Heart left ventricle (tissue), 16 donors: ENCODE results near the gene CLSTN2. TPM values are rescaled to one million over a fixed set of nuclear protein-coding genes. Genes with fewer than 3 reads are reported as not detected.

Experiments
- ATAC-seq, 4 donors: fragments of 200-7000 bp; cut with Tn5 transposase; one replicate each; pipeline ENCODE4 v1.9.1; 2020 to 2022; ENCODE audit warnings: moderate library complexity in 4 of 4, mild to moderate bottlenecking in 3 of 4, moderate number of reproducible peaks in 1 of 4
- DNase-seq, 5 donors: peaks; one replicate each; pipeline ENCODE4 v3.0.0-alpha.2; 2020
- H3K27ac ChIP-seq, 12 donors: fragments of 200-600 bp; sonication (generic) in 4 of 12; one replicate each; pipeline versions ENCODE4 v1.5.0 to v1.8.0; 2016 to 2022; ENCODE audit warnings: mild to moderate bottlenecking in 2 of 12
- H3K27me3 ChIP-seq, 9 donors: fragments of 200-600 bp; sonication (generic) in 2 of 9; one replicate each; pipeline versions ENCODE4 v1.5.1 to v1.8.0; 2016 to 2022; ENCODE audit warnings: mild to moderate bottlenecking in 3 of 9
- H3K36me3 ChIP-seq, 9 donors: fragments of 200-600 bp; sonication (generic) in 2 of 9; one replicate each; pipeline versions ENCODE4 v1.5.0 to v1.8.0; 2018 to 2022; ENCODE audit warnings: mild to moderate bottlenecking in 2 of 9
- H3K4me1 ChIP-seq, 12 donors: fragments of 200-600 bp; sonication (generic) in 4 of 12; one replicate each; pipeline versions ENCODE4 v1.5.0 to v1.8.0; 2016 to 2022; ENCODE audit warnings: mild to moderate bottlenecking in 3 of 12
- H3K4me3 ChIP-seq, 12 donors: fragments of 200-600 bp; sonication (generic) in 4 of 12; one replicate each; pipeline versions ENCODE4 v1.5.0 to v1.8.0; 2017 to 2022; ENCODE audit warnings: mild to moderate bottlenecking in 9 of 12, moderate library complexity in 4 of 12
- H3K9me3 ChIP-seq, 12 donors: fragments of 200-600 bp; sonication (generic) in 4 of 12; one replicate each; pipeline versions ENCODE4 v1.5.0 to v1.8.0; 2016 to 2022; ENCODE audit warnings: mild to moderate bottlenecking in 1 of 12
- CTCF ChIP-seq, 12 donors: fragments of 200-600 bp; sonication (generic) in 4 of 12; IDR thresholded peaks; one replicate each; pipeline versions ENCODE4 v1.5.0 to v1.8.0; 2018 to 2022; ENCODE audit warnings: antibody characterized with exemption in 12 of 12, mild to moderate bottlenecking in 5 of 12
- POLR2A ChIP-seq, 2 donors: fragments of 450-650 bp; IDR thresholded peaks; one replicate each; pipeline ENCODE4 v1.6.1; 2017; ENCODE audit warnings: antibody characterized with exemption in 2 of 2, mild to moderate bottlenecking in 2 of 2, moderate library complexity in 2 of 2
- WGBS, 4 donors: extraction: QIAGEN DNeasy Blood & Tissue Kit in 2 of 4; methylation state at CpG; one replicate each; pipeline versions ENCODE4 v1.1.5 to v1.1.7; 2013 to 2018; 5-methylcytosine and 5-hydroxymethylcytosine counted together
- intact Hi-C, 10 donors: fragments of 100-400 bp; cut with DNase I; formaldehyde crosslinking; loops; one replicate each; pipeline versions ENCODE4 v1.11.1 to v1.14.2; 2022
- polyA plus RNA-seq, 2 donors: library from polyadenylated mRNA; stranded (reverse); fragments of 200-250 nt; gene quantifications; one replicate each; pipeline ENCODE4 v1.2.3, GENCODE V29; 2013
- total RNA-seq, 9 donors: library from RNA; depleted of rRNA in 2 of 9; stranded (reverse); fragments of >200 nt in 2 of 9; fragmentation: NEBNext Ultra II Directional in 3 of 9; extraction: Animal tissue kit (Norgen Biotek cat#: 25700) in 3 of 9; gene quantifications; one replicate each; pipeline versions ENCODE4 v1.1.0 to v1.2.4, GENCODE V29; 2016 to 2023
- donor health status: ischemic (EF 13 %, LVEDD 7.1; RV severe dilation, severe dysfunction).
- donor health status: healthy with polysubstance abuse.
- donor health status: DM: no; HTN: yes; CAD: no.
- donor health status: DM: no; HTN: no; CAD: no.
- donor health status: ischemic (EF 25% LVEDD 6.9; RV normal size, moderate dysfunction).
- donor health status: ischemic (EF 25% LVEDD 5.7; RV mildly dilated, moderate dysfunction).
- donor health status: healthy.
- donor health status: DM: yes; HTN: yes; CAD: no.
- donor health status: ischemic (EF 35%, LVEDD 5.7; RV mildly dilated, moderate dysfunction).
- donor health status: nonischemic (EF 11% LVEDD 7.7; RV severe dilation, severe dysfunction).
- donor health status: DM: yes; HTN: yes; CAD: no.
- donor health status: PGD.
- donor health status: ischemic (EF 29% LVEDD 5.4; RV normal size, mild dysfunction).
- donor health status: nonischemic (EF 23%, LVEDD 6.1; RV moderate dilation, normal function).

CLSTN2 gene
- total and polyA plus RNA-seq, 11 donors = 0.69 to 7.6 (median 3.9) TPM

DNA sequence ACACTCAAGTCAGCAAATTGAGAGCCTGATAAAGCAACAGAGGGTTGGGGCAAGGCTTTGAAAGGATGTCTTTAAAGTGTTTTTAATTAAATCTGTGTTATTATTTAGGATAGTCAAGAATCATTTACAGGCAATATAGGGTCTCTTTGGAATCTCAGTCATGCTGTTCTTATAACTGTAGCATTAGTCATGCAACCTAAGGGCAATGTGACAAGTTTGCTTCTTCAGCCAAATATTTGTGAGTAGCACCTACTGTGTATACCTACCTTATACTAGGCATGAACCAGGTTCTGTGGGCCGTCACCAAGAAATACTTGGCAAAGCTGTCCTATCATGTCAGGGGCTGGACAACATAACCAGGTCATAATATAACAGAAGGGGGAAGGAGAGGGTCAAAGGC is 558.3 kb downstream of the CLSTN2 start:
- Histone ChIP-seq H3K4me1 (no peaks in the 10 kb centered on the region), H3K27me3 (peaks cover 0 to 4% (median 0%) of the 10 kb centered on the region in 9 donors), H3K4me3 (no peak overlapping the region), H3K9me3 (peaks cover 0 to 6% (median 0%) of the 10 kb centered on the region in 12 donors), H3K36me3 (no peaks in the 10 kb centered on the region), H3K27ac (no peak overlapping the region)
- 80 to 93% (median 87%) methylated on average over 1 of the region's 1 CpG for WGBS, 4 donors
- ATAC-seq = no peak
- DNase-seq = no peak
- no peak for TF ChIP-seq POLR2A (IDR thresholded peaks at IDR 0.05)
- no peak for TF ChIP-seq CTCF (IDR thresholded peaks at IDR 0.05)
- intact Hi-C loops = loop anchor here in 4 of 10 donors (10.0 kb wide), 4 partner anchors 128 to 558 kb away; partner anchors contain the start of gene CLSTN2 (in 1 of the 4)

DNA sequence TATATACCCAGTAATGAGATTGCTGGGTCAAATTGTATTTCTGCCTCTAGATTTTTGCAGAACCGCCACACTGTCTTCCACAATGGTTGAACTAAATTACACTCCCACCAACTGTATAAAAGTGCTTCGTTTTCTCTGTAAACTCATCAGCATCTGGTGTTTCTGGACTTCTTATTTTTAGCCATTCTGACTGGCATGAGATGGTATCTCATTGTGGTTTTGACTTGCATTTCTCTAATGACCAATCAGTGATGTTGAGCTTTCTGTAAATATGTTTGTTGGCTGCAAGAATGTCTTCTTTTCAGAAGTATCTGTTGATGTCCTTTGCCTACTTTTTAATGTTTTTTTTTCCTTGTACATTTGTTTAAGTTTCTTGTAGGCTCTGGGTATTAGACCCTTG is 560.0 kb downstream of the CLSTN2 start:
- H3K4me3 ChIP-seq = no peak overlapping the region
- no peaks in the 10 kb centered on the region for H3K36me3 ChIP-seq
- H3K4me1 ChIP-seq = no peaks in the 10 kb centered on the region
- WGBS, 4 donors = 65 to 81% (median 74%) methylated on average over 2 of the region's 2 CpGs
- ATAC-seq (no peak), DNase-seq (no peak)
- intact Hi-C loops = loop anchor here in 5 of 10 donors (5.0 to 10.0 kb wide), 7 partner anchors 130 to 1068 kb away; partner anchors contain the start of gene CLSTN2 (in 1 of the 5)
- H3K9me3 ChIP-seq = peaks cover 0 to 6% (median 0%) of the 10 kb centered on the region in 12 donors
- H3K27ac ChIP-seq = no peak overlapping the region
- no peak for TF ChIP-seq POLR2A (IDR thresholded peaks at IDR 0.05)
- no peak for TF ChIP-seq CTCF (IDR thresholded peaks at IDR 0.05)
- H3K27me3 ChIP-seq = peaks cover 0 to 4% (median 0%) of the 10 kb centered on the region in 9 donors

GRCh38 chr3:140497331-140497730 is 562.3 kb downstream of the CLSTN2 start:
- Histone ChIP-seq H3K4me3 (no peak overlapping the region), H3K36me3 (no peaks in the 10 kb centered on the region), H3K27ac (no peak overlapping the region), H3K4me1 (peaks cover 0 to 13% (median 0%) of the 10 kb centered on the region in 12 donors), H3K27me3 (peaks cover 0 to 4% (median 0%) of the 10 kb centered on the region in 9 donors), H3K9me3 (peaks cover 0 to 6% (median 0%) of the 10 kb centered on the region in 12 donors)
- TF ChIP-seq POLR2A (IDR thresholded peaks at IDR 0.05) (no peak), CTCF (IDR thresholded peaks at IDR 0.05) (no peak)
- intact Hi-C loops = loop anchor here in 5 of 10 donors (5.0 to 10.0 kb wide), 7 partner anchors 133 to 1070 kb away; partner anchors contain the start of gene CLSTN2 (in 1 of the 5)
- ATAC-seq (no peak), DNase-seq (no peak)
- 84 to 92% (median 88%) methylated on average over 7 to 11 of the region's 11 CpGs for WGBS, 4 donors

- Histone ChIP-seq H3K9me3 (peaks cover 0 to 6% (median 0%) of the 10 kb centered on the region in 12 donors), H3K36me3 (no peaks in the 10 kb centered on the region), H3K27ac (no peak overlapping the region), H3K27me3 (peaks cover 0 to 12% (median 0%) of the 10 kb centered on the region in 9 donors), H3K4me3 (no peak overlapping the region), H3K4me1 (peaks cover 0 to 13% (median 0%) of the 10 kb centered on the region in 12 donors)
- intact Hi-C loops = loop anchor here in 5 of 10 donors (5.0 to 10.0 kb wide), 7 partner anchors 134 to 1072 kb away; partner anchors contain the start of gene CLSTN2 (in 1 of the 5)
- DNase-seq = no peak
- peak in 2 of 4 donors; percentile 42 to 54 for ATAC-seq
- 14 to 23% (median 16%) methylated on average over 1 of the region's 1 CpG for WGBS, 4 donors
- TF ChIP-seq POLR2A (IDR thresholded peaks at IDR 0.05) (no peak), CTCF (IDR thresholded peaks at IDR 0.05) (peak in 11 of 12 donors; percentile 8 to 58 (median 40))
These were observed 564.3 kb downstream of the CLSTN2 start for GRCh38 chr3:140499114-140499757.
